ENCODE data around the gene AFAP1L2.
A peak's percentile ranks its signal among the peaks of the same experiment; 100 is the strongest.

The AFAP1L2 gene

DNA sequence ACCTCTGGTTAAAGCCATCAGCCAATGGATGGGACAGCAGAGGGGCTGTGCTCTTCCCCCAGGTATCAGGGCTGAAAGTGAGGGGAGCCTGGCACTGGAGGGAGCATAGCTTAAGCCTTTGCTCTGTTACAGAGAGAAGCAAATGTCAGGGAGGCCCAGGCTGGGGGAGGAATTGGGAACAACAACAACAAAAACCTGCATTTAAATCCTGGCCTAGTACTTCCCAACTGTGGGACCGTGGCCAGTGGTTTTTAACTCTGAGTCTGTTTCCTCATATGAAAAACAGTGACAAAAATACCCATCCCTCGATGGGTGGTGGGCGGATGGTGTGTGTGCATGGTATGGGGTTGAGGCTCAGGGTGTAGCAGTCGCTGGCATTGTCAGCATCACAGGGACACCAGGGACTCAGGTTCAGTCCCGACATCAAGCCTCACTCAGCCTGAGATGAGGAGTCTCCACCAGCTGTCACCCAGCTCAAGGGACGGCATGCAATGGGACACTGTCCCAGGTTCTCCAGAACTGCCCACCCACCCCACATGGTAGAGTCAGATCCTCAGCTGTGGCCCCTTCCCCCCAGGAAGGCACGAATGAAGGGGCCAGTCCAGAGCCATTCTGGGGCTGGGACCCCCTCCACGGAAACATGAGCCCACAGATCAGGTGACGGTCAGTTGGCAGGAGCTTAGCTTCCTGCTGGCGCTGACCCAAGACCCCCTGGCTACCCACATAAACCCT lies 74.5 kb downstream of the AFAP1L2 start:
- ChIA-PET POLR2A (ENCODE audit: low non-redundant PET) (no interaction called here), CTCF (no interaction called here)
- no peak for DNase-seq (ENCODE audit: low spot score)
- TF ChIP-seq, protein P1, sequence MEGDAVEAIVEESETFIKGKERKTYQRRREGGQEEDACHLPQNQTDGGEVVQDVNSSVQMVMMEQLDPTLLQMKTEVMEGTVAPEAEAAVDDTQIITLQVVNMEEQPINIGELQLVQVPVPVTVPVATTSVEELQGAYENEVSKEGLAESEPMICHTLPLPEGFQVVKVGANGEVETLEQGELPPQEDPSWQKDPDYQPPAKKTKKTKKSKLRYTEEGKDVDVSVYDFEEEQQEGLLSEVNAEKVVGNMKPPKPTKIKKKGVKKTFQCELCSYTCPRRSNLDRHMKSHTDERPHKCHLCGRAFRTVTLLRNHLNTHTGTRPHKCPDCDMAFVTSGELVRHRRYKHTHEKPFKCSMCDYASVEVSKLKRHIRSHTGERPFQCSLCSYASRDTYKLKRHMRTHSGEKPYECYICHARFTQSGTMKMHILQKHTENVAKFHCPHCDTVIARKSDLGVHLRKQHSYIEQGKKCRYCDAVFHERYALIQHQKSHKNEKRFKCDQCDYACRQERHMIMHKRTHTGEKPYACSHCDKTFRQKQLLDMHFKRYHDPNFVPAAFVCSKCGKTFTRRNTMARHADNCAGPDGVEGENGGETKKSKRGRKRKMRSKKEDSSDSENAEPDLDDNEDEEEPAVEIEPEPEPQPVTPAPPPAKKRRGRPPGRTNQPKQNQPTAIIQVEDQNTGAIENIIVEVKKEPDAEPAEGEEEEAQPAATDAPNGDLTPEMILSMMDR (conservative IDR thresholded peaks at IDR 0.05; ENCODE audit: low read depth): no peak
- peak overlapping the region; percentile 35; the same call in 1 of the 2 replicates for H3K27ac ChIP-seq

DNA sequence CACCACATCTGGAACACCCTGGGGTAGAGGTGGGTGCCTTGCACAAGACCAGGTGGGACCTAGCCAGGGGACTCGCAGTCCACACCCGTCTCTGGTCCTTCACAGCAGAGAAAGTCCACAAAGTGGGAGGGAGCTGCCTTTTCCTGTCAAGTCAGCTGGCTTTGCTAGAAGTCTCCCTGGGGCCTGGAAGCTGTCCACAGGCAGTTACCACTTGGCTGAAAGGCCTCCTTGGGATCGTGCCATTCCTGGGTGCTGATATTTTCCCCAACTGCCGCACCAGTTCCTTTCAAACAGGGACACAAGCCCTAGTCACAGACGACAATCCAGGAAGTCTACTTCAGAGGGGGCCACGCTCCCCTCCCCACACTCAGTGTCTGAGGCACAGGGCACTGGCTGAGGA lies 75.4 kb downstream of the AFAP1L2 start:
- ChIA-PET CTCF (interaction anchor here (0.6 kb wide), 2 partner anchors 16 to 24 kb away, joined by 4 to 7 read pairs; no protein-coding TSS in a partner anchor), POLR2A (ENCODE audit: low non-redundant PET) (no interaction called here)
- no peak for DNase-seq (ENCODE audit: low spot score)
- H3K27ac ChIP-seq: peak overlapping the region; percentile 35
- TF ChIP-seq, protein P1 (conservative IDR thresholded peaks at IDR 0.05; ENCODE audit: low read depth): no peak

DNA sequence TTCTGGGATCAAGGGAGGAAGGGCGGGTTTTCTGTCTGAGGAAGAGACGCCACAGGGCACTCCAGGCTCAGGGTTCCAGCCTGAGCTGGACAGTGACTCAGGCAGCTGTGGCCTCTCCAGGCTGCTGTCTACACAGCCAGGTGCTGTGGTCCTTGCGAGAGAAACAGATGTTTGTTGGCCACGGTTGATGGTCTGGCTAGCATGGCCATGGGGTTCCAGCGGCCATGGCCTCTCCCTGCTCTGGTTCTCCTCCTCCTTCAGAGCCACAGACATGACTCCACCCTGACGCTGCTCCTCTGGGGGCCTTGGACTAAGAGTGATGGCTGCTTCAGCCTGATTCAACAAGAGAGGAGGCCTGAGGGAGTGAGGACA lies 75.9 kb downstream of the AFAP1L2 start:
- DNase-seq (ENCODE audit: low spot score): no peak
- peak overlapping the region; percentile 35 for H3K27ac ChIP-seq
- ChIA-PET POLR2A (ENCODE audit: low non-redundant PET) (no interaction called here), CTCF (interaction anchor here (0.6 kb wide), 2 partner anchors 16 to 24 kb away, joined by 4 to 7 read pairs; no protein-coding TSS in a partner anchor)
- TF ChIP-seq, protein P1 (conservative IDR thresholded peaks at IDR 0.05; ENCODE audit: low read depth): no peak

DNA sequence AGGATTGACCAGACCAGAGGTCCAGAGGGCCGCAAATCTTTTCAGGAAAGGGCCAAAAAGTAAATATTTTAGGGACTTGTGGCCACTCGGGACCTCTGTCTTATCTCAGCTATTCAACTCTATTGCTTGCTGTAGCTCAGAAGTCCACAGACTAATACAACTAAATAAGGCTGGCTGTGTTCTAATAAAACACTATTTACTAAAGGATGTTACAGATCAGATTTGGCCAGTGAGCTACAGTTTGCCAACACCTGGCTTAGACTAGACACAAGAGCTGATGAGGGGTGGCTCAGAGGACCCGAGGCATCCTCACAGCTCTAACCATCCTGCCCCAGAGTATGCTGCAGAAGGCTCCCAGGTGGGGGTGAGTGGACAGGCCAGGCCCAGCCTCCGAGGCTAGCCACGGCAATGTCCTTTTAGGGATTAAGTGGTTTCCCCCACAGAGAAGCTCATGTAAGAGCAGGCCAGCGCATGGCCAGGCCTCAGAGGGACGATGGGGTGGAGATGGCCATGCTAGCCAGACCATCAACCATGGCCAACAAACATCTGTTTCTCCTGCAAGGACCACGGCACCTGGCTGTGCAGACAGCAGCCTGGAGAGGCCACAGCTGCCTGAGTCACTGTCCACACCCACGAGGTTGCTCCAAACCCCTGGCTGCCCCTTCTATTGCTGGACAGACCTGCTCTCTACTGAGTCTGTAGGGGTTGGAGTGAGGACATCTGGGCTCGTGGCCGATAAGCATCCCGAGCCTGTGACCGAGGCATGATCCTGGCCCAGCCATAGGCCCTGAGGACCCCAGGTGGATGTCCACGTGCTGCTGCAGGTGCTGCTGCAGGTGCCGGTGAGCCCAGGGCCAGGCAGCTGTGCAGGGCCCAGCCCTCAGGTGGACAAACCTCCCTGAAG lies 76.5 kb downstream of the AFAP1L2 start:
- DNase-seq (ENCODE audit: low spot score): no peak
- ChIA-PET CTCF (interaction anchor here (0.5 to 1.2 kb wide), 4 partner anchors 17 to 246 kb away, joined by 3 to 5 read pairs (median 4); no protein-coding TSS in a partner anchor), POLR2A (ENCODE audit: low non-redundant PET) (no interaction called here)
- TF ChIP-seq, protein P1 (conservative IDR thresholded peaks at IDR 0.05; ENCODE audit: low read depth): no peak
- H3K27ac ChIP-seq: peak overlapping the region; percentile 35

DNA sequence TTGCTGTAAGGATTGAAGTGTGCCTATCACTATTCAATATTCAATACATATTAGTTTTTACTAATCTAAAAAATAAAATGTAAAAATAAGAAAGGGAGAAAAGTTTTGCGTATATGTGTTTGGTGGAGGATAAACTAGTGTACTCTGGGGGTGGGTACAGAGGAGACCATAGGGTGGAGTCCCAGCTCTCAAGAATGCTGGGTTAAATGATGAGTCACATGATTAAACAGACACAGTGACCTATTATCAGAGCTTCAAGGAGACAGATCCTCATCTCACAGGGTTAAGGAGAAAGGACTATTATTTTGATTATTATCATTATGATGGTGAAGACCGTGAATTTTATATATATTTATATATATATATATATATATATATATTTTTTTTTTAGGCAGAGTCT lies 77.5 kb downstream of the AFAP1L2 start:
- no peak overlapping the region for H3K27ac ChIP-seq
- TF ChIP-seq, protein P1 (conservative IDR thresholded peaks at IDR 0.05; ENCODE audit: low read depth): no peak
- DNase-seq (ENCODE audit: low spot score): no peak
- ChIA-PET POLR2A (ENCODE audit: low non-redundant PET) (no interaction called here), CTCF (interaction anchor here (0.6 to 1.2 kb wide), 3 partner anchors 18 to 245 kb away, joined by 3 to 5 read pairs (median 4); no protein-coding TSS in a partner anchor)

DNA sequence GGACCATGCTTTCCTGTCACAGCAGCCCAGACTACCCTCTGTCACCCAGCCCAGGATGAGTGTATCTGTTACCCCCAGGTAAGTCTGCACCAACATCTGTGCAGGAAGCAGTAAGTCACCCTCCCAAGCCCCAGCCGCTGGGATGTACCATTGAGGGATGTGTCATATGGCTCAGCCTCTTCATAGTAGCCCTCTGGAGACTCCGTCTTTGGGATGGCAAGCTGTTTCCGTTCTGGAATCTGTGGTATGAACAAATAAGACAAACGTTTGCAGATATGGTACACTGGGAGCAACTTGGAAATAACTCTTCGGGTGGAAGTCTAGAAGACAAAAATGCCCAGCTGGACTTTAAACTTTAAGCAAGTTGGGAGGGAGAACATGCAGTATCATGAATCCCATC lies 81.3 kb downstream of the AFAP1L2 start:
- ChIA-PET CTCF (interaction anchor here (0.6 kb wide), 1 partner anchor 71 kb away, joined by 3 read pairs; no protein-coding TSS in a partner anchor), POLR2A (ENCODE audit: low non-redundant PET) (no interaction called here)
- H3K27ac ChIP-seq: peak overlapping the region; percentile 91; the same call in 1 of the 2 replicates
- no peak for DNase-seq (ENCODE audit: low spot score)
- TF ChIP-seq, protein P1 (conservative IDR thresholded peaks at IDR 0.05; ENCODE audit: low read depth): no peak
